GM21619 (cell line): ENCODE results near the gene KCNJ15.
"Not testable (repeated sequence)": the region's sequence is repeated elsewhere in the genome, so short reads cannot be mapped to it uniquely, and the experiment has no call there.

ENCODE experiments used
- ATAC-seq: cut with Tn5 transposase; IDR thresholded peaks from one replicate; pipeline ENCODE4 v1.9.1; 2021; ENCODE audit not compliant: unreplicated experiment

KCNJ15 gene

DNA sequence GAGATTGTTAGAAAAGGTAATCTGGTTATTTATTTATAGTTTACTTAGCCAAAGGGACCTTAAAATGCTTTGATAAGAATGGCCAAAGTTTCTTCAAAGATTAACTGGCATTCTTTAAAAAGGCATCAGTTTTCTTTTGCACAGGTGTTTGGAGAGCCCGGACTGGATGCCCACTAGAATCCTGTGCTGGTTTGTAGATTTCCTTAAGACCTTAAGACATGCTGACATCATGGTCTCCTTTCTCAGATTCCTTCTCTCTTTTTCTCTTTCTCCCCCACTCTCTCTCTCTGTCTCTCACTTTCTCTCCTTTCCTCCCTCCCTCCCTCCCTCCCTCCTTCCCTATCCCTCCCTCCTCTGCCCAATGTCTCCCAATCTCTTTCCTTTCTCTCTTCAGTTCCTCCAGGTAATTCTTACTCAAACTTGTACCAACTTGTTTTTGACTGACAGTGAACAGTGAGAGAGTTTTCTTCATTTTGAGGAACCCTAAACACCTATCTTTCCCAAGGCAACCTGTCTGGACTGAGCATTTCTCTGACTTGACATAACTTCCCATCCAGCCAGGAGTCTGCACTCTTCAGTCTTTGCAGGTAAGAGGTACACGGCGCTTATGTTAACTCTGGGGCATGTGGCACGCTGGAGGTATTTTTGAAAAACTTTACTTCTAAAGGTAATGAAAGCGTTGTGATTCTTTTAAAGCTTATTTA lies at the start of gene KCNJ15:
TSS of gene KCNJ15 (plus strand) at position 393 of the 704 bp plus-strand sequence. CDS start 42,271 bp downstream, outside the sequence.
- no peak for ATAC-seq

DNA sequence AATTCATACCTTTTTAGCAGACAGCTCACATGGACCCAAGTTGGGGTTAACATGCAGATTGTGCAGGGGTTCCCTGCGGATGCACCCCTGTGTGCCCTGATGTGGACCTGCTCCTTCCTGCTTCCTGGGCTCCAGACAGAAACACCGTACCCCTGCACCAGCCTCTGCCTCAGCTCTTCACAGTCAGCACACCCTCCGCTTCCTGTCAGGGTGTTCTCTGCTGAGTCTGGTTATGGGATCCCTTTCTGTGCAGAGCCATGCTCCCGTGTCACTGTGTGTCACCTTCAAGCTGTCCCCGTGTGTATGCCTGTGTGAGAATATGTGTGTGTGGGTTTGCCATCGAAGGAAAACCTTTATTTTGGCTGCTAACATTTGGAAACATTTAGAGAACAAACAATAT lies 48.7 kb upstream of the KCNJ15 start:
- no peak for ATAC-seq

DNA sequence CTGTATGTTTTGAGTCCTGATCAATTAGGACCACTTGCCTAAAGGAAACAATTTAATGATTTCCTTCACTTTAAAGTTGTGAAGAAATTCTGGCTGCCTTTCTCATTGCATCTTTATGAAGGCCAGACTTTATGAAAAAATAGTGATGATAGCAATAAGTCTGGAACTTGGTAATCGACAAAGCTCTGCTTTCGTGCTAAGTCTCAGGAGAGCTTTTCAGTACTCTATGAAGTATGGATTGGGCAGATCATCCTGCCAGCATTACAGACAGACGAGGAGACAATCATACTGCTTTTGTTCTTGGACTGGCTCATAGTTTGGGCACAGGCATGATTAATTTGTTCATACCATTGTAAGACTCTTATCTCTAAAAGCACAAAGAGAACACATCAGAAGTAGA lies 45.5 kb upstream of the KCNJ15 start:
- no peak for ATAC-seq

DNA sequence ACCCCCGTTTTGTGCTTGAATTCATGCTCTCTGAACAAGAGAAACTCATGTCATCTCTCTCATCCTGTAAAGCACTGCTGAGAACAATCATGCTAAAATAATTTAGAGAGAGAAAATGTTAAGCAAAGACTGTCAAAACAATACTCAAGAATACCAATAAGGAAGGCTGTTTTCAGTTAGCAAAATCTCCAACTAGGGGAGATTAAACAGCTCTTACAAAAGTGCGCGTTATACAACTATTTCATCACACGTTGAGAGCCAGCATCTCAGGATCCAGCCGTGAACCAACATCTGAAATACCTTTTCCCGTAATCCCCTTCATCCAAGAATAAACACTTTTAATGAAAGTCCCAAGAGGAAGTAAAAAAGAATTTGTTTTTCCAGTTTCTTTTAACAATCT lies 44.1 kb upstream of the KCNJ15 start:
- ATAC-seq = no peak

DNA sequence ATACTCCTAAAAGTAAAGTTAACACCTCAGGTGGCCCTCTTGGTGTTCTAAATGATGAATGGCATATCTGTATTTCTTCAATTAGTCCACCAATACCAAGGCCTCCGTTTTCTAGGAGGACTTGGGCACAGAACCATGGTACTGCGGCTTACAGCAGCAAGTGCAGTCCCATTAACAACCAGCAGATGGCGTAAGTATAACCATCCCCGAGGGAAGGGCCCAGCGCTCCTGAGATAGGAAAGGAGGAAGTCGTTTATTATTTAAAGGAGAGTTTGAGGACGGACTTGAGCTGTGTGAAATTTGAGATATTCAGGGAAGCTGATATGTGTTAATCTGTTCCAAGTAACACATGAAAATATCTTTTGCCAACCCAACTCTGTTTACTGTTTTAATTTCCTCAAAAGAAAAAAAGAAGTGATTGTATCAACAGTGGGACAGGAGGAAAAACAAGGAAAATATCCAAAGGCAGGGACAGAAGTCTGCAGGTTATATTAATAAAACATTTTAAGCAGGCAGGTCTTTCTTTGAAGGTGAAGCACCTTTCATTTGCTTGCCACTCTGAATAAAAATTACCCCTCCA lies 37.7 kb upstream of the KCNJ15 start:
- ATAC-seq = no peak

DNA sequence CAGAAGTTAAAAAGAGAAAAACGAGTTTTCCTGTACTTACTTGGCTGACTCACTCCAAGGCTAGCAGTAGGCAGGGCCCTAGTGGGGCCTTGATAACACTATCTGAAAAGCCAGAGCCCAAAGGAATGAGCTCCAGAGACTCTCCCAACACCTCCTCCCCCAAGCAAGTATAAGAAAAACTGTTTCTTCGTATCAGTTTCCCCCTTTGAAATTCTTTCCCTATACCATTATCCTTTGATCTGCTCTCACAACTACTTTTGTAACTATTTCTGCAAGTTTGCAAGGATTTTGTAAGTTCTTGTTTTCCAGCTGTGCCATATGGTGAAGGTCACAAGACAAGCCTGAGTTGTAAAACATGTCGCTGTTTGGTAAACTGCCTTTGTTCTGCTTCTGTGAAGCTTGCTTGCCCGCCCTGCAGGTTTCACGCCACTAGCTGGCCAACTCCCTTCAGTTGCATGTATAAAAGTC lies 36.5 kb upstream of the KCNJ15 start:
- no peak for ATAC-seq

DNA sequence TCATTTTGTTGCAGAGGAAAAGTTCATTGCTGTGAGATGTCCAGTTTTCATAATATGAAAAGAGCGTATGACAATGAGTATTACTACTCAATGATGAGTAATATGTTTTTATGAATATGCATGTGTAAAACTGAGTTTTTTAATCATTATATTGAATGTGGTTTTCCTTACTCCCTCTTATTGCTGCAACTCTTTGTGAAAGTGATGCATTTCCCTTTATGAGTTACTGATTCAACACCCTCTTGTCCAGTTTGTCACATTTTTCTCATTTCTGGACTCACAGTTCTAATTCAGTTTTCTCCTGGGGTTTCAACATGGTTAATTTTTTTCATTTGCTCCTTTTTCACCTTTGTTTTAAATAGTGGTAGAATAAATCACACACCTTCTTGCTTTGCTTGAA lies 35.2 kb upstream of the KCNJ15 start:
- ATAC-seq = peak; percentile 74

DNA sequence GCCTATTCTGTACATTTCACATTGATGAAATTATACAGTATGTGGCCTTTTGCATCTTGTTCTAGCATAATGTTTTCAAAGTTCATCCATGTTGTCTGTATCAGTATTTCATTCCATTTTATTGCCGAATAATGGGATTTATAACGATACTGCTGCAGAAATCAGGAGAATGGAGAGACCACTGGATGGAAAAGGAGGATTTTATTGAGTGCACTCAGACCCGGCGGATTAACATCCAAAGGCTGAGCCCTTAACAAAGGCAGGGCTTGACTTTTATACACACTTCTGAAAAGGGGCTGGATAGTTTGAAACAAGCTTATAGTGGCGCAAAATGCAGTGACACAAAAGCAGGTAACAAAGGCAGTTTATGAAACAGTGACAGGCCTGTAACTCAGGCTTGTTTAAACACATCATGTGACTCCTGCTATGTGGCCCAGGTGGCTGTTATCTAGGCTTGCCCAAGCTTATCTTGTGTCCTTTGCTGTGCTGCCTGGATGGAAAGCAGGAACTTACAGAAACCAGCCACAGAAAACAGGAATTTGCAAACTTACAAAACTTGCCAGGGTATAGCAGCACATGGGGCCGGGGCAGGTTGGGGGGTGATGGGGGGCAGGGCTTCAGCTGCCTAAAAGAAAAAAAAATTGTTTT lies 32.8 kb upstream of the KCNJ15 start:
- no peak for ATAC-seq

DNA sequence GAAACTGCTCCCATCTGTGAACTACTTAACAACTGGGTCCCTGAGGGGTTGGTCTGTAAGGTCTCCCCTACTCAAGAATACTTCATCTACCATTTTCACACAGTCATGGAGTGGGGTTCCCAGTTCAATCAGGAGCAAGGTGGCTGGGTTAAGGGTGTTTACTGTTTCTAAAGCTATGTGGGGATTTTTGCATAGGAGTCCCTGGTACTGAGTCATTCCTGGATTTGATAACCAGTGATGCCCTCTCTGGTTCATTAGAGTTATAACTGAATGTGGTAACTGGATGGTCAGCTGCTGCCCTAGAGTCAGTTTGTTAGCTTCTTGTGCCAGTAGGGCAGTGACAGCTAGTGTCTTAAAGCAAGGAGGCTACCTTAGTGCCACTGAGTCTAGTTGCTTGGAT lies 29.4 kb upstream of the KCNJ15 start:
- no peak for ATAC-seq

DNA sequence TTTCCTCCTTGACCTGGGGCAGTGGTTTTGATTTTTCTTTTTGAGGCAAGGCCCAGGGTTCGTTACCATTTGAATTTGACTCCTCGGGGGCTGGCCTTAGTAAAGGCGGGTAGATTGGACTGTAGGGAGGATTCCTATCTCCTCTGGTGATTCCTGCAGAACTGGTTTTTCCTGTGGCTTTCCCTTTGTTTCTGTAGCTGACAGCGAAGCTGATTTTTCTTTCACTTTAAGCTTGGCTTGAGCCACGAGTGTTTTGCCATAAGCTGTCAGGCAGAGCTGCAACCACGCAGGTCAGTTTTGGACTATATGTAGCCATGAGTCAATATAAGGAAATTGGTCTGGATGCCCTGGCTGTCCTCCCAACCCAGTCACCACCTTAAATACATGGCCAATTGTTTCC lies 28.7 kb upstream of the KCNJ15 start:
- ATAC-seq = no peak

DNA sequence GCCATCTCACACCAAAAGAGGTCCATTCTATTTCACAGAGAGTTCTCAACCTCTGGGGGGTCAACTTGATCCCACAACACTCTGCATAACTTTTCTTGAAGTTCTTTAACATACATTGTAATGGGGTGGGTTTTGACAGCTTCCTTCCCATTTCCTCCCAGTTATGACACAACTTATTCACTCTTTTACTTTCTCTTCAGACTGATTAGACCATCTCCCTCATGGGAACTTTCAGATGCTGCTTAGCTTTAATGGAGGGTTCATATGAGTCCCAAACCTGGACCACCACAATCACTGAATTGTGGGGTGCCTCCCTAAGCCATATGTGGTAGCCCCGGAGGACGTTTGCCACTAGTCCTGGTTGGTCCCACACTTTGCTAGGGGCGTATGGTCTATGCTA lies 28.3 kb upstream of the KCNJ15 start:
- no peak for ATAC-seq

DNA sequence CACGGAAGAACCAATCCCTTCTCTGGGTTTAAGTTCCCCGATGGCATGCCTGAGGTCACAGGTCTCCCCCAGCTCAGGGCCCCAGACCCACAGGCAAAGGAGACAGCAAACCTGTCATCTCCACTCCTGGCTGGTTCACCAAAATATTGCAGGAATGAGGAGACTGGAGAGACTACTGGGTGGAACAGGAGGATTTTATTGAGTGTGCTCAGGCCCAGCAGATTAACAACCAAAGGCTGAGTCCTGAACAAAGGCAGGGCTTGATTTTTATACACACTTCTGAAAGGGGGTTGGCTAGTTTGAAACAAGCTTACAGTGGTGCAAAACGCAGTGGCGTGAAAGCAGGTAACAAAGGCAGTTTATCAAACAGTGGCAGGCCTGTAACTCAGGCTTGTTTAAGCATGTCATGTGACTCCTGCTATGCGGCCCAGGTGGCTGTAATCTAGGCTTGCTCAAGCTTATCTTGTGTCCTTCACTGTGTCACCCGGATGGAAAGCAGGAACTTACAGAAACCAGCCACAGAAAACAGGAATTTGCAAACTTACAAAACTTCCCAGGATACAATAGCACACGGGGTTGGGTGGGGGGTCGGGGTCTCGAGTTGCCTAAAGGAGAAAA lies 27.4 kb upstream of the KCNJ15 start:
- ATAC-seq = no peak

DNA sequence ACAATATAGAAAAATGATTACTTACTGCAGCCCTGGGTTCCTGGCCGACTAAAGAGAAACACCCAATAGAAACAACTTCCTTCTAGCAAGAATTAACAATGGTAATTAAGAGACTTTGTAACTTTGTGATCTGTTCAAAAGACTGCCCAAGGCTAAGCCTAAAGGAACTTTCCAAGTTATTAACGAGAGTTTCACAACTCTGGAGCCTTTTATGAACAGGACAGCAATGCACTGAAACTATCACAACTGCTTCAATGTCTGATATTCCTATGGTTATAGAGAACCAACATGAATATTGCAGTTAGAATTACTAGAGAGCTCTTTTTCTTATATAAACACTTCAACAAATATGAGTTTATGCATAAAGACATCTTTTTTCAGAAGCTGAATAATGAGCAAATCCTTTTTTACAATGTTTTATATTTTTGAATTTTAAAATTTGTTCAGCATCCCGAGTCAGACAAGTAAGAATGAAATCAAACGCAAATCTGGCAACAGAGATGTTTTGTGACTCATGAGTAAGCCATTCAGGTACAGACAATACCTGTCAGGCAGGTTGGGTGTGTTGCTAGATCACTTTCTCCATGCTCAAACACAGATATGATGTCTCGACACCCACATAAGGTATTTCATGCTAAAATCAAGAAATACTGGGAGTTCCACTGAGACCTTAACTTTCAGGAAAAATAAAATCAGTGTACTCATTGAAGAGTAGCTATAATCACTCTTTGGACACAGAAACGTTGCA lies 22.2 kb upstream of the KCNJ15 start:
- no peak for ATAC-seq

DNA sequence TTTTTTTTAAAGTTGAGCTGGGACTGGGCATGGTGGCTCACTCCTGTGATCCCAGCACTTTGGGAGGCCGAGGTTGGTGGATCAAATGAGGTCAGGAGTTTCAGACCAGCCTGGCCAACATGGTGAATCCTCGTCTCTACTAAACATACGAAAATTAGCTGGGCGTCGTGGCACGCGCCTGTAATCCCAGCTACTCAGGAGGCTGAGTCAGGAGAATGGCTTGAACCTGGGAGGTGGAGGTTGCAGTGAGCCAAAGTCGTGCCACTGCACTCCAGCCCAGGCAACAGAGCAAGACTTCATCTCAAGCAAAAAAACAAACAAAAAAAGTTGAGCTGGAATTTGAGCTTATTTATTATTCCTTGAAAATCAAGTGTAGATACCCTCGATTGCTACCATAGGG lies 21.5 kb upstream of the KCNJ15 start:
- ATAC-seq = not testable (repeated sequence)

DNA sequence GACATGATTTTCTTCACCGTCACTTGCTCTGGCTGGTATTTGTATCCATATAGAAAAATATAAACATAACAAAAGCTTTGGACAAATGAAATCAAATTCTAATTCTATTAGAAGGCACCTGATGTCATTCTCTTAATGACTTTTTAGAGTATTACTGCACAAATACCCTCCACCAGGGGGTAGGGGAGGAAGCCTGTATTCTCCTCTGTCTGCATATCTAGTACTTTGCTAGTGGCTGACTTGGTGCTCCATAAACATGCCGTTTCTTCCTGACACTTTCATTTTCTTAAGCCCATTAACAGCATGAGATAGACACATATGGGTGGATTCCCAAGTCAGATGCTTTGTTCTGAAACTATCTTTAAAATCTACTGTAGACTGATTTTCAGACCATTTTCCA lies 20.6 kb upstream of the KCNJ15 start:
- ATAC-seq = no peak

DNA sequence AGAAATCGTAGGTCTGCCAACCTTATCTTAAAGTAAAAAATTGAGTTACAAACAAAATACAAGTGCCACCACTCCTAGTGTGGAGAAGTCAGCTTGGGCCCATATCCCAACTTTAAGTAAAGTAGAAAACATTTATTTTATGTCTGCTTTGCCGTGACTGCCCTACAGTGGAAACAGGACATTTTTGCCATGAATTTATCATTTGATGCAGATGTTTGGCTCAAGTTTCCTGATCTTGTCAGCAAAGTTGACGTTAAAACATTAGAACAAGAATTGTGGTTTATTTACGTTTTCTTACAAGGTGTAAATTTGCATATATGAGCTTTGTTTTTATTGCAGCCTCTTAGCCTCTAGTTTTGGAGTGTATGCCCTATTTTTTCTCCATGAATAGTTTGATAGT lies 17.1 kb upstream of the KCNJ15 start:
- ATAC-seq = no peak

DNA sequence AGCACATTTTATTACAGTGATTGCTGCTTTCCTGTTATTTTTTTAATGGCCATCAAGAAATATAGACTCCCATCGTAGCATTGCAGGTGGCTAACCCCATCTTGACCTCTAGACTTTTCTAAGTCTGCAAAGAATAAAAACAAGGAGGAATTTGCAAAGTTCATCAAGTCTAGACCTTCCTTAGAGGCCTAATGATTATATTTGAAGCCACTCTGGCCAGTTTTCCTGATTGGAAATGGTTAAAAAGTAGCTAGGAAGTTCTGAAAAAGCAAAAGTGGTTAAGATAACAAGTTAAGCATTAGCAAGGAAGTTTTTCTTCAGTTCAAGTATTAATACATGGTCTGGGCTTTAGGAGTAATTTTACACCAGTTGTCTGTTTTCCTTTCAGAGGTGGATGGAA lies 16.7 kb upstream of the KCNJ15 start:
- ATAC-seq = no peak

DNA sequence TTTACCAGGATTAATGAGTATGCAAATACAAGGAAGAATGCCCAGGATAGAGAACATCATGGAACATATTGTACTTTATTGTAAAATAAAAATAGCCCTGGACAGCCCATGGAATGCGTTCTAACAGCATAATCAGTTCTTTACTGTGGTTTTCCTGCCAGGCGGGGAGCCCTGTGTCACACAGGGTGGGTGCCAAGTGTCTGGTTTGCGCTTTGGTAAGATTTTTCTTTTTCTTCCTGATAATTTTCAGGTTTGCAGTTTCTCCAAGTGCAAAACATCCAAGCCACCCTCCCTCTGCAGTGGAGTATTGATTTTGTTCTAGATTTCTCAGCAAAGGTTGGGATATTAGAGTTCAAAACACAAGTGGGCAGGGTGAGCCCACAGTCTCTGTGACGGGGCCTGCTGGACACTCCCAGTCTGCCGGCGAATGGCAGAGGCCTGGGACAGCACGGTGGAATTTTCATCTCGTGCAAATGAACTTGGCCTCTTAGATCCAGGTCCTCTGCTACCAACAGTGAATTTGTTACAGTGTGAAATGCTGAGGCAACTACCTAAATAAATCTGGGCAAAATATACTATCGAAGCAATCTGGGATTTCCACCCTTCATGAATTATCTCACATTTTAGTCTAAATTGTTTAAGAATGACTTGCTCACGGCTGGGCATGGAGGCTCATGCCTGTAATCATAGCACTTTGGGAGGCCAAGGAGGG lies 15.6 kb upstream of the KCNJ15 start:
- ATAC-seq = no peak

DNA sequence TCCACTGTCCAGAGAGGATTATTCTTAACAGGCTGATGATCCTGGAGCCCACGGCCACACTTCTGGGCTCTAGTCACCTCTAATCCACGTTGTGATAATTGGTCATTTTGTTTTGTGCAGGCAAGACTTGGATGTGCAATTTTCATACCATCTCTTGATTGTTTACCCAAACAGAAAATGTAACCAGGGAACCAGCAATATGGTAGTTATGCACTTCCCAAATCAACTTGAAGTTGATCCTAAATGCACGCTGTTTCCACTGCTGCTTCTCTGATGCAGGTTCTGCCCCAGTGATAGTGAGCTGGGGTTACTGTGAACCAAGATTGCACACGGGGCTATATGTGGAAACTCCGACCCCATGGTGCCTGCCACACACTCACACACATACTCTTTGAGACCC lies 14.7 kb upstream of the KCNJ15 start:
- no peak for ATAC-seq

DNA sequence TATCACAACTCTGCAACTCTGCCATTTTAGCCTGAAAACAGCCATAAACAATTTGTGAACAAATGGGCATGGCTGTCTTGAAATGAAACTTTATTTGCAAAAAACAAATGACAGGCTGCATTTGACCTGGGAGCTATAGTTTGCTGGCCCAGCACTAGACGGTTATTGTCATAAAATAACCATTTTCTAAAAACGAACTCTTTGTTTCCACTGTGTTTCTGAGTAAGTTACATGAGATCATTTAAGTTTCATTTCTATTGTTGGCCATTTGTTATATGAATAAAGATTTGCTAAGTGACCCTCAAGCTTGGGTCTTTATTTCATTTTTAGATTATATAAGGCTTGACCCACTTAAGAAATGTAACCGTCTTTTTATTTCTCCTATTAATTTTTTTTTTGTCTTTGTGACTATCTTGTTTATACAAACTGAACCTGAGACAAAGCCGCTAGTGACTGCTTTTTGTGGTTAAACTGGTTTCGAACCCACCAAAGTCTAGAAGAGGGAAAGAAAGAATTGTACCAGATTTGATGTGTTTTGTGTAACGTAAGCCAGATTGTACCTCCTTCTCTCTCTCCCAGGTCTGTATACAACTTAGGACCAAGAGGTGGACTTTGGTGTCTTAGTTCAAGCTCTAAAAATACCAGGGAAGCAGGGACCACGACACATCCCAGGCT lies 12.9 kb upstream of the KCNJ15 start:
- no peak for ATAC-seq
